Hematopoietic multipotent progenitor cell treated with erythropoietin and hydrocortisone succinate and interleukin-3 and kit ligand, for 8 days (in vitro differentiated cells): ENCODE results near the gene ERRFI1.
A peak's percentile ranks its signal among the peaks of the same experiment; 100 is the strongest.

Source experiments
- DNase-seq: peaks from one replicate; pipeline ENCODE4 v3.0.0-alpha.2; 2015

The ERRFI1 gene

GRCh38 chr1:8002329-8002910, 23.7 kb downstream of the ERRFI1 start:
- no peak for DNase-seq

GRCh38 chr1:7995437-7995836, 30.7 kb downstream of the ERRFI1 start:
- DNase-seq = no peak

GRCh38 chr1:7994827-7995226, 31.3 kb downstream of the ERRFI1 start:
- no peak for DNase-seq

- DNase-seq = no peak
Observed at GRCh38 chr1:7993593-7994479, 32.3 kb downstream of the ERRFI1 start.

- DNase-seq = no peak
Observed at GRCh38 chr1:7992885-7993284, 33.2 kb downstream of the ERRFI1 start.

GRCh38 chr1:7991504-7992440, 34.3 kb downstream of the ERRFI1 start:
- no peak for DNase-seq

GRCh38 chr1:7989762-7990428, 36.2 kb downstream of the ERRFI1 start:
- no peak for DNase-seq

GRCh38 chr1:7988576-7988975, 37.5 kb downstream of the ERRFI1 start:
- DNase-seq = no peak

GRCh38 chr1:7987528-7987927, 38.6 kb downstream of the ERRFI1 start:
- DNase-seq = no peak

GRCh38 chr1:7985851-7986612, 40.1 kb downstream of the ERRFI1 start:
- DNase-seq = no peak

GRCh38 chr1:7984811-7985210, 41.3 kb downstream of the ERRFI1 start:
- no peak for DNase-seq

GRCh38 chr1:7983086-7983778, 42.9 kb downstream of the ERRFI1 start:
- DNase-seq = no peak

- no peak for DNase-seq
Observed at GRCh38 chr1:7980984-7981383, 45.1 kb downstream of the ERRFI1 start.

GRCh38 chr1:7975212-7975865, 50.8 kb downstream of the ERRFI1 start:
- peak; percentile 68 for DNase-seq

- no peak for DNase-seq
Observed at GRCh38 chr1:7973086-7973485, 53.0 kb downstream of the ERRFI1 start.

- DNase-seq = no peak
Observed at GRCh38 chr1:7972285-7972684, 53.8 kb downstream of the ERRFI1 start.

- no peak for DNase-seq
Observed at GRCh38 chr1:7971024-7971423, 55.1 kb downstream of the ERRFI1 start.

GRCh38 chr1:7970246-7970645, 55.9 kb downstream of the ERRFI1 start:
- DNase-seq = no peak

- DNase-seq = no peak
Observed at GRCh38 chr1:7967651-7968050, 58.5 kb downstream of the ERRFI1 start.

- DNase-seq = no peak
Observed at GRCh38 chr1:7967196-7967595, 58.9 kb downstream of the ERRFI1 start.

GRCh38 chr1:7964476-7964875, 61.6 kb downstream of the ERRFI1 start:
- no peak for DNase-seq
